Hindlimb muscle (tissue), 1 donor: ENCODE data around the gene IFT81. TPM values are rescaled to one million over a fixed set of nuclear protein-coding genes. Genes with fewer than 3 reads are reported as not detected.
A peak's percentile ranks its signal among the peaks of the same experiment; 100 is the strongest.
"Not testable (repeated sequence)": the region's sequence is repeated elsewhere in the genome, so short reads cannot be mapped to it uniquely, and the experiment has no call there.

Source experiments
- DNase-seq: peaks from one replicate; pipeline ENCODE4 v3.0.0-alpha.2; 2013
- polyA plus RNA-seq: library from polyadenylated mRNA; unstranded; fragments of 120-200 nt; gene quantifications from one replicate; pipeline ENCODE4 v1.2.1, GENCODE V29; 2013; ENCODE audit not compliant: insufficient read length

The IFT81 gene
- polyA plus RNA-seq, 1 donor = 13.8 TPM

GRCh38 chr12:110205931-110206330 is 81.8 kb downstream of the IFT81 start:
- DNase-seq = no peak

GRCh38 chr12:110211639-110212536 is 87.7 kb downstream of the IFT81 start:
- not testable (repeated sequence) for DNase-seq

- DNase-seq = no peak
Observed at GRCh38 chr12:110217996-110218674, 94.0 kb downstream of the IFT81 start.

- DNase-seq = no peak
Observed at GRCh38 chr12:110222027-110222426, 97.9 kb downstream of the IFT81 start.

GRCh38 chr12:110222433-110222832 is 98.3 kb downstream of the IFT81 start:
- DNase-seq = no peak

GRCh38 chr12:110223777-110224378 is 99.7 kb downstream of the IFT81 start:
- DNase-seq = no peak

GRCh38 chr12:110224379-110225304 is 100.5 kb downstream of the IFT81 start:
- peak; percentile 76 for DNase-seq

- DNase-seq = no peak
Observed at GRCh38 chr12:110227138-110227537, 103.0 kb downstream of the IFT81 start.

GRCh38 chr12:110228348-110228747 is 104.2 kb downstream of the IFT81 start:
- not testable (repeated sequence) for DNase-seq

GRCh38 chr12:110228756-110229155 is 104.6 kb downstream of the IFT81 start:
- DNase-seq = no peak

GRCh38 chr12:110229409-110229808 is 105.3 kb downstream of the IFT81 start:
- DNase-seq = no peak

GRCh38 chr12:110230655-110231054 is 106.5 kb downstream of the IFT81 start:
- DNase-seq = no peak

- DNase-seq = no peak
Observed at GRCh38 chr12:110233212-110233903, 109.2 kb downstream of the IFT81 start.

GRCh38 chr12:110234331-110234751 is 110.2 kb downstream of the IFT81 start:
- no peak for DNase-seq

- no peak for DNase-seq
Observed at GRCh38 chr12:110234755-110235154, 110.6 kb downstream of the IFT81 start.

GRCh38 chr12:110235383-110235782 is 111.2 kb downstream of the IFT81 start:
- no peak for DNase-seq

GRCh38 chr12:110243227-110243626 is 119.1 kb downstream of the IFT81 start:
- no peak for DNase-seq

GRCh38 chr12:110244372-110244771 is 120.2 kb downstream of the IFT81 start:
- DNase-seq = no peak

- no peak for DNase-seq
Observed at GRCh38 chr12:110244829-110245228, 120.7 kb downstream of the IFT81 start.

GRCh38 chr12:110245369-110245772 is 121.2 kb downstream of the IFT81 start:
- DNase-seq = no peak

- DNase-seq = no peak
Observed at GRCh38 chr12:110246636-110247339, 122.6 kb downstream of the IFT81 start.
